A673 (cell line): ENCODE results near the gene SGMS1. TPM values are rescaled to one million over a fixed set of nuclear protein-coding genes. Genes with fewer than 3 reads are reported as not detected.

Experiments
- BruUV-seq: library from RNA; stranded (reverse); fragments of 400-500 nt; replicated peaks from 2 replicates; lab custom pipeline; 2021; lab: Mats Ljungman, UMichigan
- CTCF ChIA-PET: fragments of 300-600 bp; sonication (Branson Sonifier 250); formaldehyde crosslinking; loops from one replicate; lab custom pipeline; 2022; ENCODE audit warnings: antibody characterized with exemption; lab: Charles Lee
- POLR2A ChIA-PET: fragments of 300-600 bp; sonication (Branson Sonifier 250); formaldehyde crosslinking; loops from one replicate; lab custom pipeline; 2022; ENCODE audit warnings: antibody characterized with exemption; ENCODE audit not compliant: low non-redundant PET; lab: Charles Lee
- DNase-seq: peaks from one replicate; pipeline ENCODE4 v3.0.0-alpha.2; 2015; ENCODE audit warnings: low spot score
- H3K27ac ChIP-seq: fragments of 200-600 bp; sonication (generic); 2 replicates; pipeline ENCODE4 v1.5.1; 2016; ENCODE audit warnings: mixed run types, low read depth, mild to moderate bottlenecking, mixed read lengths, antibody characterized with exemption, low read length; ENCODE audit not compliant: poor library complexity, severe bottlenecking
- H3K27me3 ChIP-seq: fragments of 200-600 bp; sonication (generic); replicated peaks from 2 replicates; pipeline ENCODE4 v1.6.1; 2017; ENCODE audit warnings: mixed run types, low read depth, mild to moderate bottlenecking, mixed read lengths, antibody characterized with exemption, low read length; ENCODE audit not compliant: insufficient read depth, poor library complexity
- H3K36me3 ChIP-seq: fragments of 200-600 bp; sonication (generic); 2 replicates; pipeline ENCODE4 v1.6.1; 2016; ENCODE audit warnings: mixed run types, mild to moderate bottlenecking, mixed read lengths, antibody characterized with exemption, low read length; ENCODE audit not compliant: insufficient read depth, poor library complexity, severe bottlenecking
- H3K4me1 ChIP-seq: fragments of 200-600 bp; sonication (generic); 2 replicates; pipeline ENCODE4 v1.6.1; 2017; ENCODE audit warnings: mixed run types, mild to moderate bottlenecking, mixed read lengths, antibody characterized with exemption, low read length; ENCODE audit not compliant: insufficient read depth, poor library complexity, severe bottlenecking
- H3K4me3 ChIP-seq: fragments of 200-600 bp; sonication (generic); 2 replicates; pipeline ENCODE4 v1.5.1; 2016; ENCODE audit warnings: low read depth, mixed run types, mild to moderate bottlenecking, mixed read lengths, low read length; ENCODE audit not compliant: poor library complexity, severe bottlenecking
- H3K9me3 ChIP-seq: fragments of 200-600 bp; sonication (generic); 2 replicates; pipeline ENCODE4 v1.6.1; 2016; ENCODE audit warnings: mixed run types, low read depth, mild to moderate bottlenecking, mixed read lengths, antibody characterized with exemption, low read length; ENCODE audit not compliant: poor library complexity, severe bottlenecking
- EZH2 ChIP-seq: fragments of 200-600 bp; sonication (generic); IDR thresholded peaks from 2 replicates; pipeline ENCODE4 v1.6.1; 2017; ENCODE audit warnings: borderline replicate concordance, low read depth, mild to moderate bottlenecking, mixed read lengths, antibody characterized with exemption, low read length; ENCODE audit not compliant: poor library complexity, severe bottlenecking
- intact Hi-C: fragments of 100-400 bp; cut with micrococcal nuclease; formaldehyde crosslinking; loops from one replicate; pipeline ENCODE4 v1.10.0; 2022; ENCODE audit not compliant: unreplicated experiment
- total RNA-seq: library from RNA; stranded (reverse); gene quantifications from 2 replicates; pipeline ENCODE4 v1.2.3, GENCODE V29; 2021
- TF ChIP-seq, protein P1 (sequence below): fragments of 300-800, 200-600 bp; sonication (generic); conservative IDR thresholded peaks from 2 replicates; pipeline ENCODE4 v1.5.1; 2017; ENCODE audit warnings: low read depth, mild to moderate bottlenecking, antibody characterized with exemption, low read length, moderate library complexity, mixed read lengths

The SGMS1 gene
- total RNA-seq, 1 experiment from 2014 or later, result 13.0 TPM

DNA sequence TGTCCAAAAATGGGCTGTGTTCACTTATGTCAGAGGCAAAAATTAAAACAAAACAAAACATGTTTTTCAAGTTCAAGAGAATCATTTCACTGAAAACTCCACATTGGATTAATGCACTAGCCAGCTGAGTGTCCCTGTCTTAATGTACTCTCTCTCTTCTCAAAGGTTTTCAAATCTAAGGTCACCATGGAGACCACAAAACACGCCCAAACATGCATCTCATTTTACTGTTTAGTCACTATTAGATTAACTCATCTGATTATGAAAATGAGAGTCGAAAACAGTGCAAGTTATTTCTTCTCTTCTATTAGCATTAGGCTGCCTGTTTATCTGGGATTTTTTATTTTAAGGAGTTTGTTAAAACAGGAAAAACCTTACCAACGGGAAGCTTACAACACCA lies 301.7 kb downstream of the SGMS1 start:
- Histone ChIP-seq H3K27me3 (no peaks in the 10 kb centered on the region), H3K4me3 (no peak overlapping the region), H3K27ac (no peak overlapping the region), H3K9me3 (no peaks in the 10 kb centered on the region), H3K36me3 (no peaks in the 10 kb centered on the region), H3K4me1 (peaks cover 47% of the 10 kb centered on the region)
- ChIA-PET POLR2A (no interaction called here), CTCF (no interaction called here)
- no TSS peak for BruUV-seq
- intact Hi-C loops, result no loop called here
- TF ChIP-seq, protein P1, sequence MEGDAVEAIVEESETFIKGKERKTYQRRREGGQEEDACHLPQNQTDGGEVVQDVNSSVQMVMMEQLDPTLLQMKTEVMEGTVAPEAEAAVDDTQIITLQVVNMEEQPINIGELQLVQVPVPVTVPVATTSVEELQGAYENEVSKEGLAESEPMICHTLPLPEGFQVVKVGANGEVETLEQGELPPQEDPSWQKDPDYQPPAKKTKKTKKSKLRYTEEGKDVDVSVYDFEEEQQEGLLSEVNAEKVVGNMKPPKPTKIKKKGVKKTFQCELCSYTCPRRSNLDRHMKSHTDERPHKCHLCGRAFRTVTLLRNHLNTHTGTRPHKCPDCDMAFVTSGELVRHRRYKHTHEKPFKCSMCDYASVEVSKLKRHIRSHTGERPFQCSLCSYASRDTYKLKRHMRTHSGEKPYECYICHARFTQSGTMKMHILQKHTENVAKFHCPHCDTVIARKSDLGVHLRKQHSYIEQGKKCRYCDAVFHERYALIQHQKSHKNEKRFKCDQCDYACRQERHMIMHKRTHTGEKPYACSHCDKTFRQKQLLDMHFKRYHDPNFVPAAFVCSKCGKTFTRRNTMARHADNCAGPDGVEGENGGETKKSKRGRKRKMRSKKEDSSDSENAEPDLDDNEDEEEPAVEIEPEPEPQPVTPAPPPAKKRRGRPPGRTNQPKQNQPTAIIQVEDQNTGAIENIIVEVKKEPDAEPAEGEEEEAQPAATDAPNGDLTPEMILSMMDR, result no peak
- no peak for TF ChIP-seq EZH2
- DNase-seq, result peak; percentile 59

DNA sequence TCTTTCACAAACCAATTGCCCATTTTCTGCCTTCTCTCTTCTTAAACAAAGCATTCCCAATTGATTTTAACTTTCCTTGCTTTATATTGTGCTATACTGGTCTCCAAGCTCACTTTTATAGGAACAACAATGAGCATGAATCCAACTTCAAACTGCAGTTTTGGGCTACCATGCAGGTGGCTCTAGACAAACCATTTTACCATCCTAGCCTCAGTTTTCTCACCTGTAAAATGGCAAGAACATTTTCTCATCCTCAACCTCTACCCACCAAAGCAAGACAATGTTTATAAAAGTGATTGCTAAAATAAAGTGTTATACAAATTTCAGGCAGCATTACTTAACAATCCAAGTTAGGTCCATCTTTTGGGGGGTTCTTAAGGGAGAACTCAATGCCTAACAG lies 305.6 kb downstream of the SGMS1 start:
- CTCF ChIA-PET, result no interaction called here
- Histone ChIP-seq H3K27me3 (no peaks in the 10 kb centered on the region), H3K9me3 (no peaks in the 10 kb centered on the region), H3K4me1 (peaks cover 21% of the 10 kb centered on the region), H3K27ac (no peak overlapping the region), H3K4me3 (no peak overlapping the region), H3K36me3 (no peaks in the 10 kb centered on the region)
- intact Hi-C loops, result no loop called here
- TF ChIP-seq, protein P1, result no peak
- no peak for TF ChIP-seq EZH2
- no peak for DNase-seq
- BruUV-seq, result no TSS peak
- POLR2A ChIA-PET, result no interaction called here

DNA sequence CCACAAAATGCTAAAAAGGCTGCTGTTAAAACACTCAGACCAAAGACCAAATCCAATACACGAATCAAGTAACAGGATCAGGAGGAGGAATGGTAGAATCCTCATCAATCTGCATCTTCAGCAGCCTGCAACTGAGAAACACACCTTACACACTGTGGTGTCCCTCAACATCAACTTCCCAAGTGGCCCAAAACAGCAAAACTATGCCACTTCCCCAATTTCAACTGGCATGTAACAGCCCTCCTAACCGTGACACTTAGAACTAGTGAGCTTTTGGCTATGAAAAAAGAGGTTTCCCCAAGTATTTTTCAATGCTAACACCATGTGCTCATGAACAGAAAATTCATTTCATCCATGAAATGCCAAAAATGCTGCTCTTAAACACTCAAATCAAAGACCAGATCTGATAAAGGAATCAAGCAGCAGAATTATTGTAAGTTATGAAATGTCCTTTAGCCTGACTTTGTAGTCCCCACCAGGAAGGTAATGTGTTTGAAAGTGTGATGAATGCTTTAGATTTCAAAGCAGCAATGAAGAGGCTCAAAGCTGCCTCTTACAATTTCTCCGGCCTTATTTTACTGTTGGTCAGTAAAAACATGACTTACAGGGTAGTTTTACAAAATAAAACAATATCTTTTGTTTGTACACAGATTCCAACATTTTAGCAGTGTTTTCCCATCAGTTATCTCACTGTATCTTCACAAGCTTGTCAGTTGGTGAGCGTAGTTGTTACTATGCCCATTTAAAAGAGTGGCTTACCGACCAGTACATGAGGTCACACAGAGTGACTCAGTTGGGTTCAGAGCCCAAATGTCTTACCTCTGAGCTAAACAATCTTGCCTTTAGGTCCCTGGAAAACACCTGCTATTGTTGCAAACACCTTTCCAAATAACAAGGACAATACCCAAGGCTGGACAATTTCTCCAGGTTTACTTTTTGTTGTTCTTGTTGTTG lies 306.8 kb downstream of the SGMS1 start:
- no TSS peak for BruUV-seq
- DNase-seq, result no peak
- Histone ChIP-seq H3K27me3 (no peaks in the 10 kb centered on the region), H3K4me3 (no peak overlapping the region), H3K27ac (no peak overlapping the region), H3K36me3 (no peaks in the 10 kb centered on the region), H3K4me1 (peaks cover 10% of the 10 kb centered on the region), H3K9me3 (no peaks in the 10 kb centered on the region)
- TF ChIP-seq, protein P1, result no peak
- no peak for TF ChIP-seq EZH2
- CTCF ChIA-PET, result no interaction called here
- POLR2A ChIA-PET, result no interaction called here
- intact Hi-C loops, result no loop called here
